Psoas muscle (tissue), 8 donors: ENCODE data around the gene LRRC8C. TPM values are rescaled to one million over a fixed set of nuclear protein-coding genes. Genes with fewer than 3 reads are reported as not detected.

Experiments
- ATAC-seq, 4 donors: fragments of 200-7000 bp; cut with Tn5 transposase; one replicate each; pipeline ENCODE4 v1.9.1; 2020; ENCODE audit warnings: moderate library complexity in 3 of 4, mild to moderate bottlenecking in 2 of 4
- DNase-seq, 2 donors: peaks; one replicate each; pipeline ENCODE4 v3.0.0-alpha.2; 2020
- H3K27ac ChIP-seq: fragments of 200-600 bp; one replicate; pipeline ENCODE4 v1.8.0; 2022
- H3K27me3 ChIP-seq, 3 donors: fragments of 200-600 bp in 1 of 3; one replicate each; pipeline versions ENCODE4 v1.6.1 to v1.8.0; 2013 to 2022; ENCODE audit warnings: low read length in 2 of 3, mild to moderate bottlenecking in 2 of 3, moderate library complexity in 1 of 3; ENCODE audit not compliant: insufficient read depth in 3 of 3
- H3K36me3 ChIP-seq, 2 donors: fragments of 200-600 bp in 1 of 2; one replicate each; pipeline versions ENCODE4 v1.6.1 to v1.8.0; 2013 to 2022; ENCODE audit warnings: low read depth in 1 of 2, mild to moderate bottlenecking in 1 of 2, moderate library complexity in 1 of 2; ENCODE audit not compliant: insufficient read depth in 1 of 2
- H3K4me1 ChIP-seq: fragments of 200-600 bp; one replicate; pipeline ENCODE4 v1.8.0; 2022
- H3K4me3 ChIP-seq: fragments of 200-600 bp; one replicate; pipeline ENCODE4 v1.8.0; 2022; ENCODE audit warnings: mild to moderate bottlenecking
- H3K9me3 ChIP-seq: fragments of 200-600 bp; one replicate; pipeline ENCODE4 v1.8.0; 2022
- CTCF ChIP-seq: fragments of 200-600 bp; IDR thresholded peaks from one replicate; pipeline ENCODE4 v1.8.0; 2022; ENCODE audit warnings: antibody characterized with exemption
- WGBS, 3 donors: extraction: QIAGEN DNeasy Blood & Tissue Kit; methylation state at CpG; one replicate each; pipeline versions ENCODE4 v1.1.6 to v1.1.7; 2013; 5-methylcytosine and 5-hydroxymethylcytosine counted together
- intact Hi-C, 2 donors: fragments of 100-400 bp; cut with DNase I; formaldehyde crosslinking; loops; one replicate each; pipeline versions ENCODE4 v1.11.0 to v1.14.2; 2022
- polyA plus RNA-seq, 3 donors: library from polyadenylated mRNA; stranded (reverse); fragments of 200-250 nt; gene quantifications; one replicate each; pipeline ENCODE4 v1.2.3, GENCODE V29; 2013
- total RNA-seq, 4 donors: library from RNA; stranded (reverse); fragmentation: NEBNext Ultra II Directional in 2 of 4; extraction: Animal tissue kit (Norgen Biotek cat#: 25700) in 2 of 4; gene quantifications; one replicate each; pipeline versions ENCODE4 v1.2.1 to v1.2.4, GENCODE V29; 2021 to 2023
- donor health status: healthy with polysubstance abuse.
- donor health status: DM: no; HTN: no; CAD: no; lungs with moderate emphysema.
- donor health status: Bipolar disorder and iron deficiency.
- donor health status: healthy.
- donor health status: DM: yes; HTN: yes; CAD: no.
- donor health status: DM: no; HTN: no; CAD: no.
- donor health status: DM: no; HTN: no; CAD: no.
- donor health status: DM: yes; HTN: yes; CAD: no.

The LRRC8C gene
- total and polyA plus RNA-seq, 7 donors: 1.4 to 4.1 (median 2.8) TPM

- ATAC-seq (no peak), DNase-seq (no peak)
- H3K27me3 ChIP-seq: no peaks in the 10 kb centered on the region
- intact Hi-C loops: no loop called here
- no peak overlapping the region for H3K27ac ChIP-seq
- no peak for TF ChIP-seq CTCF
- H3K4me3 ChIP-seq: no peak overlapping the region
- no peaks in the 10 kb centered on the region for H3K4me1 ChIP-seq
- H3K9me3 ChIP-seq: no peaks in the 10 kb centered on the region
- H3K36me3 ChIP-seq: no peaks in the 10 kb centered on the region
Measured at GRCh38 chr1:89670711-89671110, 37.8 kb downstream of the LRRC8C start.

- no peak overlapping the region for H3K4me3 ChIP-seq
- H3K4me1 ChIP-seq: no peaks in the 10 kb centered on the region
Measured at GRCh38 chr1:89671775-89672488, 39.0 kb downstream of the LRRC8C start.

GRCh38 chr1:89672489-89673183, 39.7 kb downstream of the LRRC8C start:
- Histone ChIP-seq H3K27me3 (no peaks in the 10 kb centered on the region), H3K4me3 (no peak overlapping the region), H3K9me3 (no peaks in the 10 kb centered on the region), H3K4me1 (no peaks in the 10 kb centered on the region), H3K27ac (no peak overlapping the region), H3K36me3 (no peaks in the 10 kb centered on the region)
- intact Hi-C loops: no loop called here
- WGBS, 3 donors: 77 to 79% (median 77%) methylated on average over 6 of the region's 6 CpGs
- no peak for TF ChIP-seq CTCF
- DNase-seq (no peak), ATAC-seq (no peak)

More at GRCh38 chr1:89671775-89672488, 39.0 kb downstream of the LRRC8C start:
- DNase-seq (no peak), ATAC-seq (no peak)
- Histone ChIP-seq H3K36me3 (no peaks in the 10 kb centered on the region), H3K9me3 (no peaks in the 10 kb centered on the region), H3K27ac (no peak overlapping the region), H3K27me3 (no peaks in the 10 kb centered on the region)
- TF ChIP-seq CTCF: no peak
- intact Hi-C loops: no loop called here
- 64 to 75% (median 66%) methylated on average over 4 of the region's 4 CpGs for WGBS, 3 donors

GRCh38 chr1:89673251-89673650, 40.3 kb downstream of the LRRC8C start:
- no peaks in the 10 kb centered on the region for H3K36me3 ChIP-seq
- no peak for ATAC-seq

More at GRCh38 chr1:89673251-89673650, 40.3 kb downstream of the LRRC8C start:
- Histone ChIP-seq H3K9me3 (no peaks in the 10 kb centered on the region), H3K4me1 (no peaks in the 10 kb centered on the region), H3K27me3 (no peaks in the 10 kb centered on the region), H3K4me3 (no peak overlapping the region), H3K27ac (no peak overlapping the region)
- intact Hi-C loops: no loop called here
- no peak for DNase-seq
- 68 to 74% (median 68%) methylated on average over 4 of the region's 4 CpGs for WGBS, 3 donors
- TF ChIP-seq CTCF: no peak
